Choroid plexus epithelial cell (primary cell): ENCODE measurements around the gene OR7G2.

Source experiments
- DNase-seq: peaks from one replicate; pipeline ENCODE4 v3.0.0-alpha.2; 2010; ENCODE audit warnings: low read depth
- H3K4me3 ChIP-seq: 2 replicates; pipeline ENCODE4 v1.5.1; 2011; ENCODE audit warnings: low read depth, mild to moderate bottlenecking, control low read depth, low read length, moderate library complexity
- TF ChIP-seq, protein P1 (sequence below): conservative IDR thresholded peaks from 2 replicates; pipeline ENCODE4 v1.5.1; 2011; ENCODE audit warnings: low read depth, mild to moderate bottlenecking, control low read depth, inconsistent platforms, low read length, moderate library complexity

The OR7G2 gene

DNA sequence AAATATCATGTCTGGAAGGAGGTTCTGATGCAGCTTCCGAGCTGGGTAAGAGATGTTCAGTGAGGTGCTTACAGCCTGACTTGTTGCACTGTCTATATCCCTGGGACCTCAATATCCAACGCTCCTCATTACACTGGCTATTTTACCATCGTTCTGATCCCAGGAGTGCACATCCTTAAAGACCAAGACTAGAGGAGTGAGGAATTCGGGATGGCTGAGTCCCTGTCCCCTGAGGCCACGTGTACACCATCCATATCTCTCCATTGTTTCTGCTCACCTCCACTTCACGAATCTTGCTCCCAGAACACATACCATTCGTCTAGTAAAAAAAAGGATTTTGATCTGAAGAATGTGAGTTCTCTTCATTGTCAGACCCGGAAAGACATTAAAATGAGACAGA lies at the start of gene OR7G2:
TSS of gene OR7G2 (minus strand) at position 101 of the 400 bp plus-strand sequence. CDS start 4,232 bp downstream, outside the sequence.
- no peak within 1 kb of the TSS for H3K4me3 ChIP-seq
- DNase-seq = no peak
- TF ChIP-seq, protein P1, sequence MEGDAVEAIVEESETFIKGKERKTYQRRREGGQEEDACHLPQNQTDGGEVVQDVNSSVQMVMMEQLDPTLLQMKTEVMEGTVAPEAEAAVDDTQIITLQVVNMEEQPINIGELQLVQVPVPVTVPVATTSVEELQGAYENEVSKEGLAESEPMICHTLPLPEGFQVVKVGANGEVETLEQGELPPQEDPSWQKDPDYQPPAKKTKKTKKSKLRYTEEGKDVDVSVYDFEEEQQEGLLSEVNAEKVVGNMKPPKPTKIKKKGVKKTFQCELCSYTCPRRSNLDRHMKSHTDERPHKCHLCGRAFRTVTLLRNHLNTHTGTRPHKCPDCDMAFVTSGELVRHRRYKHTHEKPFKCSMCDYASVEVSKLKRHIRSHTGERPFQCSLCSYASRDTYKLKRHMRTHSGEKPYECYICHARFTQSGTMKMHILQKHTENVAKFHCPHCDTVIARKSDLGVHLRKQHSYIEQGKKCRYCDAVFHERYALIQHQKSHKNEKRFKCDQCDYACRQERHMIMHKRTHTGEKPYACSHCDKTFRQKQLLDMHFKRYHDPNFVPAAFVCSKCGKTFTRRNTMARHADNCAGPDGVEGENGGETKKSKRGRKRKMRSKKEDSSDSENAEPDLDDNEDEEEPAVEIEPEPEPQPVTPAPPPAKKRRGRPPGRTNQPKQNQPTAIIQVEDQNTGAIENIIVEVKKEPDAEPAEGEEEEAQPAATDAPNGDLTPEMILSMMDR = no peak

DNA sequence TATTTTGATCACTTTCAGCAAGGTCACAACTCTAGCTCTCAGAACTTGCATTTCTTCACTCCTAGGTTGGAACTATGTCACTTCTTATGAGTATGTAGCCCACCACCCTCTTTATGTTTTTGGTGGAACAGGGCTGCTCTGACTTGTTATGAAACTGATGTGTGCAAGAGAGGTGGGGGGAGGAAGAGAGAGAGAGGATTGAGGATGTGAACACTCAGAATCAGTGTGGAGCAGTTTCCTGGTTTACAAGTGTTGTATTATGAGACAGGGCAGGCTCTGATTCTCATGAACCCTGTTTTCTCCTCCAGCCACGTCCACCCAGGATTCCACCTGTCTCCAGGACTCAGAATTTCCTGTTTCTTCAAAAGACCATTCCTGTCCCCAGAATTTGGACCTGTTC lies 49.0 kb upstream of the OR7G2 start:
- TF ChIP-seq, protein P1 = no peak
- no peak for DNase-seq
- H3K4me3 ChIP-seq = no peak overlapping the region

DNA sequence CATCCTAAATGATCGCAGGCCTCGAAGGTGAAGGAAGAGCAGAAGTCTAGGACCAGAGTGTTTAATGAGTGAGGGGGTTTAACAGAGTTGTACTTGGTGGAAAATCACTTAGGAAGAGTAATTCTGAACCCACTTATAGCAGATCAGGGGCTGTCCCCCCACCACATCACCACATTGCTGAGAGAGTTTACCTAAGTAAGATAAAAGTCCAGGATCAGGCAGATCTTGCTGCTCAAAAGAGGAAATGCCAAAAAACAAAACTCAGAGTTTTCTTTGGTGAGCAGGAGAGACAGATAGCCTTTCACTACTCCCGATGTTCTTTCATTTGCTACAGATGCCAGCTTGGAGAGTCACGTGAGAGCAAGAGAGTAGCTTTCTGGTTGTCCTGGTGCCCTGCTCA lies 48.3 kb upstream of the OR7G2 start:
- no peak for DNase-seq
- H3K4me3 ChIP-seq = no peak overlapping the region
- TF ChIP-seq, protein P1 = no peak

DNA sequence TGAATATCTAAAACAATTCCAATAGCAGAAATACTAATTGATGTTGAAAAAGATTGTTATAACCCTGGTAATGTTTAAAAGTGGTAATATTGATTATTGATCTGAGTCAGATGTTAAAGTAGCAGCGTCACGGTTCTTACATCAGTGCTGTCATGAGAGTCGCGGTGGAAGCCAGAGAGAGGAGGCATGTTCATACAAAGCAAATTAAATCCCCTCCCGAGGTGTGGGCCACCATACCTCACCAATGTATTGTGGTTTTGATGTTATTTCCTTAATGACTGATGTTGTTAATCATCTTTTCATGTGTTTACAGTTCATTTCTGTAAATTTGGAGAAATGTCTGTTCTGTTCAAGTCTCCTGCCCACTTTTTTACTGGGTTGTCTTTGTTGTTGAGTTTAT lies 44.1 kb upstream of the OR7G2 start:
- TF ChIP-seq, protein P1 = no peak
- no peak for DNase-seq
- H3K4me3 ChIP-seq = no peak overlapping the region

DNA sequence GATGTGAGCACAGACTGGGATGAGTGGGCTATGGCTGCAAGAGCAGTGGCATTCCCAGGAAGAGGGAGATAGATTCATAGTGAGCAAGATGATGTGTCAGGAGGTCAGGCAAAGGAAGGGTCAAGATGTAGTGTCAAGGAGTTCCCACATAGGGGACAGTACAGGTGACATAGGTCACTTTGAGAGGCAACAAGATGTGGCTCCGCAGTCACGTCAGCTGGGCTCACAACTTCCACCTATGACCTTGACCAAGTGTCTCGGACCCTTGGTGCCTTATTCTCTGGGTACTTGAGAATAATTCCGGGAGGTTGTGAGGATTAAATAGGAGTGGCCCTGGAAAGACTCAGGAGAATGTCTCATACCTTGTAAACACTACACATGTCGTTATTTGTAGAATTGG lies 43.4 kb upstream of the OR7G2 start:
- TF ChIP-seq, protein P1 = no peak
- no peak overlapping the region for H3K4me3 ChIP-seq
- DNase-seq = no peak

DNA sequence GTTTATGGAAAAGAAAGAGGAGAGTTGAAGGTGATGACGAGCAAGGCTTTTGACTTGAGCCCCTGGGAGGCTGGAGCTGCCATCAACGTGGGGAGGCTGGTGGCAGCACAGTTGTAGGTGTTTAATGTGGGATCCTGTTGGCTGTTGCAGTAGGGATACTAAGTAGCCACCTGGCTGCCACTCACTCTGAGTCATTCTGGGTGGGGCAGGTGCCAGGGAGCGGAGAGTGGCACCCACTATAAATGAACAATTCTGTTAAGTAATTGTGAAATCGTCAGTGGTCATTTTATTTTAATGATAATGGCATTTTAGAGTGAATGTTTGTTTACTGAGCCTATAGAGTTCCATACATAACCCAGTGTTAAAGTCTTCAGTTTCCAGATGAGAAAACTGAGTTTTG lies 42.7 kb upstream of the OR7G2 start:
- DNase-seq = no peak
- no peak overlapping the region for H3K4me3 ChIP-seq
- TF ChIP-seq, protein P1 = no peak

DNA sequence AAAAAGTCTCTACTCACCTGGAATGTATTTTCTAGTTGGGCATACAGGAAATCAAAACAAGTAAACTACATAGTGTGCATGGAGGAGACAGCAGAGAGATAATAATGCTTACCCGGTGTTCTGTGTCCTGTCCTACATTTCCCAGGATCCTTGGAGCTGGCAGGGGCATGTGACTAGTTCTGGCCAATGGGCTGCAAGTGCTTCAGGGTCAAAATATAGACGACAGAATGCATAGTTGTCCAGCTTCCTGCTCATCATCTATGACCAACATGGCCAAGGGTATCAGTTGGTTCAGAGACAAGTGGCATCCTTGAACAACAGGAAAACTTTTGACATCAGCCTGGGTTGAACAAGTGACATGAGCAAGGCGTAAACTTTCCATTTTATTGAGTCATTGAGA lies 41.4 kb upstream of the OR7G2 start:
- no peak for DNase-seq
- TF ChIP-seq, protein P1 = no peak
- H3K4me3 ChIP-seq = no peak overlapping the region
